Hematopoietic multipotent progenitor cell treated with erythropoietin and hydrocortisone succinate and interleukin-3 and kit ligand, for 17 days (in vitro differentiated cells): ENCODE results near the gene CEP295NL.
"Not testable (repeated sequence)": the region's sequence is repeated elsewhere in the genome, so short reads cannot be mapped to it uniquely, and the experiment has no call there.

Source experiments
- DNase-seq: peaks from one replicate; pipeline ENCODE4 v3.0.0-alpha.2; 2015; ENCODE audit warnings: low spot score

CEP295NL gene

GRCh38 chr17:78886954-78887353 is 16.0 kb downstream of the CEP295NL start:
- no peak for DNase-seq

GRCh38 chr17:78885956-78886355 is 17.0 kb downstream of the CEP295NL start:
- DNase-seq, result no peak

- no peak for DNase-seq
Observed at GRCh38 chr17:78884876-78885667, 17.9 kb downstream of the CEP295NL start.

GRCh38 chr17:78884148-78884825 is 18.7 kb downstream of the CEP295NL start:
- no peak for DNase-seq

- DNase-seq, result no peak
Observed at GRCh38 chr17:78883533-78884131, 19.4 kb downstream of the CEP295NL start.

- no peak for DNase-seq
Observed at GRCh38 chr17:78883089-78883532, 19.9 kb downstream of the CEP295NL start.

GRCh38 chr17:78882540-78883088 is 20.4 kb downstream of the CEP295NL start:
- no peak for DNase-seq

- DNase-seq, result no peak
Observed at GRCh38 chr17:78879635-78880186, 23.3 kb downstream of the CEP295NL start.

GRCh38 chr17:78878871-78879527 is 24.0 kb downstream of the CEP295NL start:
- DNase-seq, result no peak

GRCh38 chr17:78878261-78878660 is 24.7 kb downstream of the CEP295NL start:
- DNase-seq, result no peak

- not testable (repeated sequence) for DNase-seq
Observed at GRCh38 chr17:78876954-78877517, 26.0 kb downstream of the CEP295NL start.

GRCh38 chr17:78876094-78876597 is 26.9 kb downstream of the CEP295NL start:
- no peak for DNase-seq

GRCh38 chr17:78875363-78876093 is 27.5 kb downstream of the CEP295NL start:
- DNase-seq, result no peak

GRCh38 chr17:78873519-78874340 is 29.3 kb downstream of the CEP295NL start:
- DNase-seq, result no peak

- DNase-seq, result no peak
Observed at GRCh38 chr17:78872486-78872885, 30.5 kb downstream of the CEP295NL start.

- no peak for DNase-seq
Observed at GRCh38 chr17:78870621-78871020, 32.4 kb downstream of the CEP295NL start.

GRCh38 chr17:78868391-78868790 is 34.6 kb downstream of the CEP295NL start:
- DNase-seq, result no peak

- DNase-seq, result not testable (repeated sequence)
Observed at GRCh38 chr17:78867046-78867445, 36.0 kb downstream of the CEP295NL start.

GRCh38 chr17:78865682-78866390 is 37.2 kb downstream of the CEP295NL start:
- peak; percentile 65 for DNase-seq
